Fibroblast of the conjunctiva (primary cell): ENCODE results near the gene SERPINB1.
"Not testable (repeated sequence)": the region's sequence is repeated elsewhere in the genome, so short reads cannot be mapped to it uniquely, and the experiment has no call there.

Experiments used
- DNase-seq: peaks from one replicate; pipeline ENCODE4 v3.0.0-alpha.2; 2010; ENCODE audit warnings: low read depth

SERPINB1 gene

DNA sequence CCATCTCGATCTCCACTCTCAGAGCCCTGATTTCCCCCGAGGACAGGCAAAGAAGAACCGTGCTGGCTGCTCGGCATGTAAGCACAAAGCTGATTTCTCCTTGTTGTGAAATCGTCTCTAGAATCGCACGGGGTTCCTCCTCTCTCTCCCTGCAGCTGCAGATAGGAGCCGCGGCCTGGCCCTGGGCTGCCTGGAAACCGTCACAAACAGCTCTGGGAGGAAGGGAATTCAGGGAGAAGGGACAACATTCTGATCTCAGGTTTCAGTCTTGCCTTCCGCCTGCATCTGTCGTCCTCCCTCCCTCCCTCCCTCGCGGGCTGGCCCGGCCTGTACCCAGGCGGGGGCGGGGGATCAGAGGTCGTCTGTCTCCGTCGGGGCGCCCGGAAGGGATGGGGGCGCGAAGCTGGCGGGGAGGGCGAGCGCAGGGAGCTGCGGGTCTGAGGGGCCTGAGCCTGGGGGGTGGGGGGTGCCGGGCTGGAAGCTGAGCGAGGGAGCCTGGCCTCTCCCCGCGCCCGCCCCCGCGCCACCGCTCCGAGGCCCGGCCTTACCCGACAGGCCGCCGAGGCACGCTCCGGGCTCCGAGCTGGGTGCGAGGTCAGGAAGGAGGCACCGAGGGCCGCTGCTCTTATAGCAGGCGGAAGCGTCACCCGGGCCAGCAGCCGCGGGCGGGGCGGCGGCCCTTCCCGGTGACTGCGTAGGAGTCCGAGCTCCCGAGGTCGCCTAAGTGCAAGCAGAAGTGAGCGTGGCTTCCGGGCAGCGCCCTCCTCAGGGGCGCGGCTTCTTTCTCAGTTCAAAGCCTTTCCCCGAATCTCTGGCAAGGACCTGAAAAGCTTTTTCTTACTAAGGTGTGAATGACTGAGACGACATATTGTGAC is at the start of gene SERPINB1:
TSS of gene SERPINB1 (minus strand) at position 600 of the 875 bp plus-strand sequence. CDS start 1,277 bp downstream, outside the sequence.
- DNase-seq, result peak; percentile 82

DNA sequence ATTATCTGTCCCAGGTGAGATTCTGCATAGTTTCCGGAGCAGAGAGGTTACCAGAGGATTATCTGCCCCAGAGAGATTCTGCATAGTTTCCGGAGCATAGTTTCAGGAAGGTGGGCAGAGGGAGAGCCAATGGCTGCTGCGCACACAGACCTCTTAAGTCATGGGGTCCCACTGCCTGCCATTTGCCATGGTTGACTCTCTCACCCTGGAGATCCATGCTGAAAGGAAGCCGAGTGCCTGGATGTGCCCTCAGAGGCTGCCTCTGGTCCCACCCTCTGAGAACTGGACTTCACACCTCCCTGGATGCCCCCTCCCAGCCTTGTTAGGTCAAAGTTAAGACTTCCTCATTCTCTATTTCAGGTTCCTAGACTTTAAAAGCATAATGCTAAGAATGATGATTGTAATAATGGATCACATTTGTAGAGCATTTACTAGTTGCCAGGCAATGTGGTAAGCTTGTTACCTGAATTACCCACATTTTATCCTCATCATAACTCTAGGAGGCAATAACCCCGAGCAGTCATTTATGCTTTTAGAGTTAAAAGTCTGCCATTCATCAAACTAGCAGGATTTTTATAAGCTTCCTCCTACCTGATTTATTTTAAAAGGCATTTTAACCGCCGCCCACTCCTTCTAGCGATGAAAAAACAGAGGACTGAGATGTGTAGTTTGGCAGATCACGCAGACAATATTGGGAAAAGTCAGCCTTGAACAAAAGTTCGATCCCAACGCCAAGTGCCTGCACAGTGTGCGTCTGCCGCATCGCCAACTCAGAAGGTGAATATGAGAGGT is 49.5 kb upstream of the SERPINB1 start:
- DNase-seq, result no peak

DNA sequence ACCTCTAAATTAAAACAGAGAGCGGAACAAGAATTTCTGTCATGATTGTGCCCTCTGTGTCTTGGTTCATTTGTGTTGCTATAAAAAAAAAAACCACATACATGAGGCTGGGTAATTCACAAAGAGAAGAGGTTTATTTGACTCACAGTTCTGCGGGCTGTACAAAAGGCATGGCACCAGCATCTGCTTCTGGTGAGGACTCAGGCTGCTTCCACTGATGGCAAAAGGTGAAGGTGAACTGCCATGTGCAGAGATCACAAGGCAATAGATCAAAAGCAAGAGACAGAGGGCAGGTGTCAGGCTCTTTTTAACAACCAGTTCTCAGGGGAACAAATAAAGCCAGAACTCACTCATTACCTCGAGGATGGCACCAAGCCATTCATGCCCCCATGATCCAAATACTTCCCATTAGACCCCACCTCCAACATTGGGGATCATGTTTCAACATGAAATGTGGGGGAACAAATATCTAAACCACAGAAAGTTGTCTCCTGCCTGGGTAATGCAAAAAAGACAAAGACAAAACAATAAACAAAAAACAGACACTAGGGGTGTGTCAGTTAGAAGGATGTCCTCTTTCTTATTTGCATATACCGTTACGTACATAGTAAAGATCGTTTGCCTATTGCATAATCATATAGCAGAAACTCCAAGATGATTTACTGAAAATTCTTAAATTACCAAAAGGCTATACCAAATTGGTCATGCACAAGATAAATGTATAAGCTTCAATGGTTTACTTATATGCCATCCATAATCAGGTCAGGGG is 44.5 kb upstream of the SERPINB1 start:
- no peak for DNase-seq

DNA sequence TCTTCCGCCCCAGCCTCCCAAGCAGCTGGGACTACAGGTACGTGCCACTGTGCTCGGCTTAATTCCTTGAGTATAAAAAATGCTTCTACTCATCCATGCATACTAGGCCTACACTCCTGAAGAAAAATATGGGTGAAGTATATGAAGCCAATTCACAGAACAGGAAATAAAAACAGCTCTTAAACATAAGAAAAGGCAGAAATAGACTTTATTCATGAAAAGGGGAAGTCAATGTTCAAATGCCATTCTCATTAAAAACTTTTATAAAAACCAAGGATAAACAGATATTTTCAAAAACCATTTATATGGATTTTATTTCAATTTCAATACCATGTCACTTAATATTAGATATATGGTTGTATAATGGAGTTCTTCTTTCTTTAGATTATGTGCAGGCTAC is 43.1 kb upstream of the SERPINB1 start:
- DNase-seq, result no peak

DNA sequence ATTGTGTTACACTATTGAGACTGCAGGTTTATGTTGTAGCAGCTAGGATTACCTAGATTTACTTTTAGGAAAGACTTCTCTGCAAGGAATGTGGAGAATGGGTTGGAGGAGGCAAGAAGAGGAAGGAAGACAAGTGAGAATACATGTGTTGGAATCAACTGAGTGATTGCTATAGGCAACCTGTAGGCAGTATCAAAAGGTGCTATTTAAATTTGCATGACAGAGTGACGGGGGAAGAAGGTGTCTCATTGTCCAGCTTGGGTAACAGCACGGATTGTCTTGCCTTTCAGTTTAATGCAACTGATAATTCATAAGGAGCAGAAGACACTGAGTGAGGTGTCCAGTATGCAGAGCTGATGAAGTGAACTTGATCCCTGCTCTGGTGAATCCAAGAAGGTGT is 42.0 kb upstream of the SERPINB1 start:
- no peak for DNase-seq

DNA sequence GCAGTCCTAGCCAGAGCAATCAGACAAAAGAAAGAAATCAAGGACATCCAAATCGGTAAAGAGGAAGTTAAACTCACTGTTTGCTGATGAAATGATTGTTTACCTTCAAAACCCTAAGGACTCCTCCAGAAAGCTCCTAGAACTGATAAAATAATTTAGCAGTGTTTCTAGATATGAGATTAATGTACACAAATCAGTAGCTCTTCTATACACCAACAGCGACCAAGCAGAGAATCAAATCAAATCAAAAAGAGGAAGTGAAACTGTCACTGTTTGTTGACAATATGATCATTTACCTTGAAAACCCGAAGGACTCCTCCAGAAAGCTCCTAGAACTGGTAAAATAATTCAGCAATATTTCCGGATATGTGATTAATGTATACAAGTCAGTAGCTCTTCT is 39.8 kb upstream of the SERPINB1 start:
- DNase-seq, result no peak

DNA sequence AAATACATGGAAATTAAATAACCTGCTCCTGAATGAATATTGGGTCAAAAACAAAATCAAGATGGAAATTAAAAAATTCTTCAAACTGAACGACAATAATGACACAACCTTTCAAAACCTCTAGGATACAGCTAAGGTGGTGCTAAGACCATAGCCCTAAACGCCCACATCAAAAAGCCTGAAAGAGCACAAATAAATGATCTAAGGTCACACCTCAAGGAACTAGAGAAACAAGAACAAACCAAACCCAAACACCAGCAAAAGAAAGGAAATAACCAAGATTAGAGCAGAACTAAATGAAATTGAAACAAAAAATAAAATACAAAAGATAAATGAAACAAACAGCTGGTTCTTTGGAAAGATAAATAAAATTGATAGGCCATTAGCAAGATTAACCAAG is 38.5 kb upstream of the SERPINB1 start:
- DNase-seq, result not testable (repeated sequence)

DNA sequence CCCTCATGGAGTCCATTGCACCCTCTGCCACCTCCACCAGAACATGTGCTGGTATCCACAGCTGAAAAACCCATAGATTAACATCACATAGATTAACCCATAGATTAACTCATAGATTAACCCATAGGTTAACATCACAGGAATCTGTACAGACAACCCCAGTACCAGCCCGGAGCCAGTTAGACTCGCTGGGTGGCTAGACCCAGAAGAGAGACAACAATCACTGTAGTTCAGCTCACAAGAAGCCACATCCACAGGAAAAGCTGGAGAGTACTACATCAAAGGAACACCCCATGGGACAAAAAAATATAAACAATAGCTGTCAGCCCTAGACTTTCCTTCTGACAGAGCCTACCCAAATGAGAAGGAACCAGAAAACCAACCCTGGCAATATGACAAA is 36.3 kb upstream of the SERPINB1 start:
- no peak for DNase-seq

DNA sequence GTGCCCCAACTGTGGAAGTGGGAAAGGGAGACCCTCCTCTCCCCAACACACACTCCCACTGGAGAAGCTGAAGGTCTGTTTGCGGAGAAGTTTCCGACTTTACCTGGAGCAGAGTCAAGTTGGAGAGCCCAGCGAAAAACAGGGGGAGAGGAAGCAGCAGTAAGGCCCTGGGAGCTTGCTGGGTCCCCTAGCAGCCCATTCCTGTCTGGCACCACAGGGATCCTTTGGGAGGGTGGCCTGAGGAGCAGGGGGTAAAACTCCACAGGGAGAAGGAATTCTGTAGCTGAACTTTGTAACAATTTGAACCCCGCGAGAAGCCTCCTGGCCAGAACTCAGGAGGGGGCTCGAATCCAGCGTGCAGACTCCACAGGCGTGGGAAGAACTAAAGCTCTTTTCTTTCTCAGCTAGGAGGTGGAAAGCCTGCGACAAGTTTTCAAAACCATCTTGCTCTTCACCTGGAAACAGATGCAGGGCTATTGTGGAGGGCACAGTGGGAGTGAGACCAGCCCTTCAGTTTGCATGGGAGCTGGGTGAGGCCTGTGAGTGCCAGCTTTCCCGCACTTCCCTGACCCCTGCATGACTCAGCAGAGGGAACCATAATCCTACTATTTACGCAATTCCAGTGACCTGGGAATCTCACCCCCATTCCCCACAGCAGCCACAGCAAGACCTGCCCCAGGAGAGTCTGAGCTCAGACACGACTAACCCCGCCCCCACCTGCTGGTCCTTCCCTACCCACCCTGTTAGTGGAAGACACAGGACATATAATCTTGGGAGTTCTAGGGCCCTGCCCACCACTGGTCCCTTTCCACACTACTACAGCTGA is 35.6 kb upstream of the SERPINB1 start:
- DNase-seq, result no peak

DNA sequence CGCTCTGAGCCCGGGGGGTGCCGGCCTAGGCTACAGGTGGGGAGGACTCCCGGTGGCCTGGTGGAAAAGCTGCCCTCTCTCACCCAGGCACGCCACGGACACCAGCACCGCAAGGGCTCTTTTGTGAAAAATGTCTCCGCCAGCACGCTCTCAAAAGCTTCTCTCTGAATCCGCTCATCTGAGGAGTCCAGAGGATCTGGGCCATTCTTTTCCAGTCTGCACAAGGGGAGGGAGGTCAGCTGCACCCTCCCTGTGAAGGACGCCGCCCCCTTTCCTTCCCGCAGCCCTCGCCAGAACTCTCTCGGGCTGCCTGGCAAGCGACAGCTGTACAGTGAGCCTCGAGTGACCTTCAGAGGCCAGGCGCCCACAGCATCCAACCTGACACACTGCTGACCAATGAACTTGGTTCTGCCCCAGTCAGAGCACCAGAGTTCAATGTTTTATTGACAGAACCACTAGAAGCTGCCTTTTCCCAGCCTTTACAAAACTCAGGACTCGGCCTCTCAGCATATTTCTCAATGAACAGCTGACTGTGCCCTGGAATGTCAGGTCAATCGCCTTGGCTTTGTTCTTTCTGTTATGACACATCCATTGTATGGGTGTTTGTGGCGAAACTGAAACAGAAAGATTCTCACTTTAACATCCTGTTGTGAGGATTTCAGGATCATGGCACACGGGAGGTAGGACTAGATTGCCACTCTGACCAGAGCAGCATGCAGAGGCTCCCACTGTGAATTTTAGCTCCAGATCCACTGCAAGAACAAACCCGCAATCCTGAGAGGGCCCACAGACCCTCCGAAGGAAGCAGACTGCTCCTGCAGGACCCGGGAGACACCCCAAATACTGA is 34.8 kb upstream of the SERPINB1 start:
- peak; percentile 61 for DNase-seq

DNA sequence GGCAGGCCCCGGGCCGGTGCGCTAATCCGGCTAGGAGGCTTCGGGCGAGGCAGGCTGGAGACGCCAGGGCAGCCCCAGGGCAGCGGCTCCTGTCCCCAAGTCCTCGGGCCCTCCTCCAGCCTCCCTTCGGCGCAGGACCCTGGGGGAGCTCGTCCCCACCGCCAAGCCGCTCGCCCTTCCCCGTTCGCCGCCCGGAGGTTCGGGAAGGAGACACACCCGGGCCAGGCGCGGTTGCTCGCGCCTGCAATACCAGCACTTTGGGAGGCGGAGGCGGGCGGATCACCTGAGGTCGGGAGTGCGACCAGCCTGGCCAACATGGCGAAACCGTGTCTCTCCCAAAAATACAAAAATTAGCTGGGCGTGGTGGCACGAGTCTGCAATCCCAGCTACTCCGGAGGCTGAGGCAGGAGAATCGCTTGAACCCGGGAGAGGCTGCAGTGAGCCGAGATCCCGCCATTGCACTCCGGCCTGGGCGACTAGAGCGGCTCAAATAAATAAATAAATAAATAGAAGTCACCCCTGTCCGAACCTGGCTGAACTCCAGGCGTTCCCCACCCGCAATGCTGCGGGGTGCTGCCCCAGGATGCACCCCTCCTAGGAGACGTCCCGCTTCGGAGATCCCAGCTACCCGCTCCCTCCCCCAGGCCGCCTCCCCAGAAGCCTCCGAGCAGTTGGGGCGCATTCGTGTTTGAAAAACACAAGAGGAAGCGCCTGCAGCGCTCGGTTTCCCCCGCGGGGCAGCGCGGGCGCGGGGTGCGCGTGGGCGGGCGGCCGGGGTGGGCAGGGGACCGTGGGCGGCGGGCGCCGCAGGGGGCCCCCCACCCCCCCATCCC is 33.9 kb upstream of the SERPINB1 start:
- DNase-seq, result no peak

DNA sequence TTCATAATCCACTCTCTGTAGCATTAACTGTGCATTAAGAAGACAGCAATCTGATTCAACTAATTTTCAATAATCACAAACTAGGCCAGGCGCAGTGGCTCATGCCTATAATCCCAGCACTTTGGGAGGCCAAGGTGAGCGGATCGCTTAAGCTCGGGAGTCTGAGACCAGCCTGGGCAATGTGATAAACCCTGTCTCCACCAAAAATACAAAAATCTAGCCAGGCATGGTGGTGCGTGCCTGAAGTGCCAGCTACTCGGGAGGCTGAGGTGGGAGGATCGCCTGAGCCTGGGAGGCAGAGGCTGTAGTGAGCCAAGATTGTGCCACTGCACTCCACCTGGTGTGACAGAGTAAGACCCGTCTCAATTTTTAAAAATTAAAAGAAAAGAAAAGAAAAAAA is 32.0 kb upstream of the SERPINB1 start:
- no peak for DNase-seq

DNA sequence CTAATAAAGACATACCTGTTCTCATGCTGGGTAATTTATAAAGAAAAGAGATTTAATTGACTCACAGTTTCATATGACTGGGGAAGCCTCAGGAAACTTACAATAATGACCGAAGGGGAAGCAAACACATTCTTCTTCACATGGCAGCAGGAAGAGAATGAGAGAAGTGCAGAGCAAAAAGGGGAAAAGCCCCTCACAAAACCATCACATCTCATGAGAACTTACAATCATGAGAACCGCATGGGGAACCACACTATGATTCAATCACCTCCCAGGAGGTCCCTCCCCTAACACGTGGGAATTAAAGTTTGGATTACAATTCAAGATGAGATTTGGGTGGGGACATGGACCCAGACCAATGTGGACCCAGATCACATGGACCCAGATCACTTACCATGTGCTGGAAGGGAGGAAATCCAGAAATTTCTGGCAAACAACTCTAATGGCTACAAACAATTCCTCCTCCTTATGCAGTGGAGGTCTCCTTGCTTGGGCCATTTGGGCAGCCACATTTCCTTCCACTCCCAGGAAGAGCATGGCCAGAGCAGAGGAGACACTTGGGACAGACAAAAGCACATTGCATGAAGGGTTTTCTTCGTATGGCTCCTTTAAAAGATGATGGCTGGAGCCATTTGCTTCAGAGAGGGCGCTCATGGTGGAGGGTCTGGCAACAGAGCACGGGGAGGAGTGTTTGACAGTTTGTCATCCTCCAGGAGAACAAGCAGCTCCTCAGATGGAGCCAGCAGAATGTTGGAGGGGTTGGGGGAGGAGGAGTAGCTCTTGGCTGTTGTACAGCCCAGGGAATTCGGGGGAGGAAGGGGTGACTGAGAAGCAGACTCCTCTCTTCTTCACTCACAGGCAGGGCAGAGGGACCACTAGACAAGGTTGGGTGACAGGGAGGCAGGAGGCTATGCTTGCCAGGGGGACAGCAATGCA is 31.0 kb upstream of the SERPINB1 start:
- no peak for DNase-seq

DNA sequence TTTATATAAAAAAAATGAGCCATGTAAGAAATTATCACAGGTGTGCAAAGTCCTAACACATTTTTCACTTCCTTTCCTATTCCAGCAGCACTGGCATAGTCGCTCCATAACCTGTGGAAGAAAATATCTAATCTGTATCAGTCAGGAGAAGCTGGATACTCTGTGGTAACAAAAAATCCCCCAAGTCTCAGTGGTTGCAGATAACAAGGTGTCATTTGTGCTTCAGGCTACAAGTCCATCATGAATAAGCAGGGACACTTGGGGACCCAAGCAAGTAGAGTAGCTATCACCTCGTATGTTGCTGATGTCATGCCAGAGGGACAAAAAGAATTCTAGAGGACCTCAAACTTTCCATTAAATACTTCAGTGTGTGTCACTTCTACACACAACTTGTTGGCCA is 30.3 kb upstream of the SERPINB1 start:
- no peak for DNase-seq

DNA sequence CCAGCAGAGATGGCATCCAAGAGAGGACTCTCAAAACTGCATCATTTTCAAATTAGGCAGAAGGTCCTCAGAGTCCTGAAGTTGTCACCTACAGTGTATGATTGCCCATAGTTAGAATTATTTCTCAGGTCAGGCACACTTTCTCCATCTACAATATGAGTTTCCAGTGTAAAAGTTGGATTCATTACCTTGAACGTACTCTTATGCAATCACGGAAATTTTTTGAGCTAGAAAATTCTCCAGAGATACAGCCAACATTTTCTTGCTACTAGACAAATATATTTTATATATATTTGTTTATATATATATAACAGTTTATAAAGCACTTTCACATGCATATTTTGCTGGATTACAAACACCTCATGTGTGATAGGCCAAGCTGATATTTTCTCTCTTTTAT is 29.4 kb upstream of the SERPINB1 start:
- no peak for DNase-seq

DNA sequence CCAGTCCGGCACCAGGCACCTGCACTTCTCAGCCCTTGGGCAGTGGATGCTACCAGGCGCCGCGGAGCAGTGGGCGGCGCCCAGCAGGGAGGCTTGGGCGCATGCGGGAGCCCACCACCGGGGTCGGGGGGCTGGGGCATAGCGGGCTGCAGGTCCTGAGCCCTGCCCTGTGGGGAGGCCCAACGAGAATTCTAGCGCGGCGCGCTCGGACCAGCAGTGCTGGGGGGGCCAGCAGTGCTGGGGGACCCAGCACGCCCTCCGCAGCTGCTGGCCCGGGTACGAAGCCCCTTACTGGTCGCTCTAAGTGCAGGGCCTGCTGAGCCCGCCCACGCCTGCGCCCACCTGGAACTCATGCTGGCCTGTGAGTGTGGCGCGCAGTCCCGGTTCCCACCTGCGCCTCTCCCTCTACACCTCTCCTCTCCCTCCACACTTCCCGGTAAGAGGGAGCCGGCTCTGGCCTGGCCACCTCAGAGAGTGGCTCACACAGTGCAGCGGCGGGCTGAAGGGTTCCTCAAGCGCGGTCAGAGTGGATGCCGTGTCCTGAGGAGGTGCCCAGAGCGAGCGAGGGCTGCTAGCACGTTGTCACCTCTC is 28.5 kb upstream of the SERPINB1 start:
- DNase-seq, result no peak

DNA sequence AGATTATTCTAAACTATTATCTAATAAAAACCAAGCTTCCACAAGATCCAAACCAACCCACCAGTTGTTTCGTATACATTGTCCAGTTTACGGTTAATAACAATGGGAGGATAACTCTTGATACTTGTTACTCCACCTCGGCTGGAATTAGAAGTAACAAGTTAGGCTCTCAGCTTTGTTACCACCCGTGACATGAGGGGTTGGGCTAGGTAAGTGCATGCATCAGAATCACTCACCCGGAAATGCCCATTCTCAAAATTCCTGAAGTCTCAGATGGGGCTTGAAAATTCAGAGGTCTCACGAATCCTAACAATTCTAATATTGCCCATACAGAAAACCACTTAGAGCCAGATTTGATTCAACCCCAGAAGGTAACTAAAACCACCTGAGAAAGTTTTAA is 27.0 kb upstream of the SERPINB1 start:
- no peak for DNase-seq

DNA sequence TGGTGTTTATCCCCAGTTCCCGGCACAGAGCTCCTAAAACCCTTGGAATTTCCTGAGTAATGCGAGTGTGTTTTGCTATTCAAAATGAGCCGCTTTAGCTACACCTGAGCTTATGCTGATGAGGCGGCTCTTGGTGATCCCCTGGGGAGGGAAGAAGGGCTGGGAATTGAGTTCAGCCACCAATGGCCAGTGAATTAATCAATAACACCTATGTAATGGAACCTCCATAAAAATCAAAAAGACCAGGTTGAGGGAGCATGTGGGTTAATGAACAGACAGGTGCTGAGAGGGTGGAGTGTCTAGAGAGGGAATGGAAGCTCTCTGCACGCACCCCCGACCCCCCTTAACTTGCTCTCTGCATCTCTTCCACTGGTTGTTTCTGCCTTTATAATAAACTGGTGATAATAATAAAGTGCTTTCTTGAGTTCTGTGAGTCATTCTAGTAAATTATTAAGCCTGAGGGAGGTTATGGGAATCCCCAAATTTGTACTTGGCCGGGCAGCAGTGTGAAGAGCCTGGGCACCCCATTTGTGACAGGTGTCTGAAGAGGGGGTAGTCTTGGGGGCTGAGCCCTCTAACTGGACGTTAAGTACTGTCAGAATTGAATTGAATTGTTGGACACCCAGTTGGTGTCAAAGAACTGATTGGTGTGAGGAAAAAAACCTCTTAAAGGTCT is 24.6 kb upstream of the SERPINB1 start:
- DNase-seq, result no peak
